NB4 (cell line): ENCODE results near the gene S100A10.

Experiments used
- DNase-seq: peaks from one replicate; pipeline ENCODE4 v3.0.0; 2010; ENCODE audit warnings: low read depth
- H3K4me3 ChIP-seq: one replicate; pipeline ENCODE4 v1.5.1; 2011; ENCODE audit warnings: mild to moderate bottlenecking, low read depth, low read length, moderate library complexity
- MYC ChIP-seq: IDR thresholded peaks from 2 replicates; pipeline ENCODE4 v1.6.1; 2011; ENCODE audit warnings: low read depth, low read length
- POLR2A ChIP-seq: IDR thresholded peaks from 2 replicates; pipeline ENCODE4 v1.6.1; 2011; ENCODE audit warnings: mild to moderate bottlenecking; ENCODE audit not compliant: insufficient read length; ENCODE audit errors: extremely low read depth
- TF ChIP-seq, protein P1 (sequence below): IDR thresholded peaks from 2 replicates; pipeline ENCODE4 v1.6.1; 2011; ENCODE audit warnings: low read depth, low read length
- TF ChIP-seq, protein P2 (sequence below): IDR thresholded peaks from one replicate; pipeline ENCODE4 v1.5.1; 2012; ENCODE audit warnings: low read depth, low read length

S100A10 gene

DNA sequence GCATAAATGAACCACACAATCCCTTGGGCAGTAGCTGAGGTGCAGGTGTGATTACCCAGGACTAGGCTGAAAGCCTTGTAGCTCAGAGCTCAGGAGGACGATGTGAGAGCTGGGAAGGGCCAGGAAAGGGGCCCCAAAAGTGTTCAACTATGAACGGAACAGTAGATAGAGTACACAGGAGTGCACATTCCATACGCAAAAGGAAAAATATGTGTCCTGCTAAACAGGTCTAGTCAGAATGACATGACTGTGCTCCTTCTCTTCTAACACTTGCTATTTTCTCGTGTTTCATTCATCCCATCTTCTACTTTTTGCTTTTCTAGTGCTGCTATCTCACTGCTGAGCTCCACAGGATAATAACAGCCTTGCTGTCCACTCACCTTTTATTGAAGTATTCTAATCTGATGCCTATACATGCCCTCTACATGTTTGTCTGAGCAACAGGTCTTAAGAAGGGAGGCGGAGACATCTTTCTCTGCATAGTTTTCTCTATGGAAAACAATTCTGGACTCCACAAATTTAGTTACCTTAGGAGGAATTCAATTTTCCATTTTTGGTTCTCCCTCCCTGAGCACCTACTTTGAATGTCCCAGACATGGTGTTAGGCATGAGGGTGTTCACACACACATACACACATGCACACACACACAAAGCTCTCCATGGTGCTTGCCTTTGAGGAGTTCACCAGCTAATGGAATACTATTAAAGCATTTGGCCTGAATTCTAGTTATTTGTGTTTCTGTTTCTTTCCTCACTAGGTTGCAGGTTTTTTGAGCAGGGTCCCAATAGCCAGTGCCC, 3.4 kb downstream of the S100A10 start:
- H3K4me3 ChIP-seq = no peak overlapping the region
- no peak for DNase-seq

DNA sequence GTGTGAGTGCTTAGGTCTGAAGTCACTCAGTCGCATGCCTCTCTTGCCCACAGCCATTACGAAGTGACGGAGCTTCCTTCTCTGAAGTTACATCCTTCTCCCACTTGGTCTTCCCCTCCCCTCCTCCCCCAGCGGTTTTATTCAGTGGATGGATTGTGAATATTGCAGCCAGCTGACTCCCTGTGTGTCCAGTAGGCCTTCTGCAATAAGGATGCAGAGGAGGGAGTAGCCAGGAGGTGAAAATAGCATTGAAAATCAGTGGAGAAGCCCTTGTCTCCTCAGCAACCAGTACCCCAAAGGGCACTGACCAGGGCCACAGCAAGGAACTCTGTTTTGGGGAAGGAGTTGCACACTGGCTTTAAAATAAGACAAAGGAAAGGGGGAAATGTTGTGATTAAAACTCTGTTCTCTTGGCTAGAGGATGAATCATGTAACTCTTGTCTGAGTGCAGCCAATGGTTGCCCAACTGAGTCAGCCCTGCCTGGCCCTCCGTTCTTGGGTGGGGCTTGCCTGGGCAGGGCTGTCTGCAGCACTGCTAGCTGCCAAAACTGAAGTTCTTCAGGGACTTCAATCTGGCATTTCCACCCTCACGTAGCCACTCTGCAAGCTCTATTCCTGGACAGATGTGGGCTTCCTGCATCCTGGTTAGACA, 4.3 kb downstream of the S100A10 start:
- TF ChIP-seq, protein P1, sequence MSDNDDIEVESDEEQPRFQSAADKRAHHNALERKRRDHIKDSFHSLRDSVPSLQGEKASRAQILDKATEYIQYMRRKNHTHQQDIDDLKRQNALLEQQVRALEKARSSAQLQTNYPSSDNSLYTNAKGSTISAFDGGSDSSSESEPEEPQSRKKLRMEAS = no peak
- TF ChIP-seq POLR2A (no peak), MYC (no peak)
- TF ChIP-seq, protein P2, sequence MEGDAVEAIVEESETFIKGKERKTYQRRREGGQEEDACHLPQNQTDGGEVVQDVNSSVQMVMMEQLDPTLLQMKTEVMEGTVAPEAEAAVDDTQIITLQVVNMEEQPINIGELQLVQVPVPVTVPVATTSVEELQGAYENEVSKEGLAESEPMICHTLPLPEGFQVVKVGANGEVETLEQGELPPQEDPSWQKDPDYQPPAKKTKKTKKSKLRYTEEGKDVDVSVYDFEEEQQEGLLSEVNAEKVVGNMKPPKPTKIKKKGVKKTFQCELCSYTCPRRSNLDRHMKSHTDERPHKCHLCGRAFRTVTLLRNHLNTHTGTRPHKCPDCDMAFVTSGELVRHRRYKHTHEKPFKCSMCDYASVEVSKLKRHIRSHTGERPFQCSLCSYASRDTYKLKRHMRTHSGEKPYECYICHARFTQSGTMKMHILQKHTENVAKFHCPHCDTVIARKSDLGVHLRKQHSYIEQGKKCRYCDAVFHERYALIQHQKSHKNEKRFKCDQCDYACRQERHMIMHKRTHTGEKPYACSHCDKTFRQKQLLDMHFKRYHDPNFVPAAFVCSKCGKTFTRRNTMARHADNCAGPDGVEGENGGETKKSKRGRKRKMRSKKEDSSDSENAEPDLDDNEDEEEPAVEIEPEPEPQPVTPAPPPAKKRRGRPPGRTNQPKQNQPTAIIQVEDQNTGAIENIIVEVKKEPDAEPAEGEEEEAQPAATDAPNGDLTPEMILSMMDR = no peak
- H3K4me3 ChIP-seq = no peak overlapping the region
- peak; percentile 85 for DNase-seq

More for the DNA sequence above, 3.4 kb downstream of the S100A10 start:
- TF ChIP-seq POLR2A = no peak
- TF ChIP-seq MYC = no peak
- TF ChIP-seq, protein P1 = no peak
- TF ChIP-seq, protein P2 = no peak

DNA sequence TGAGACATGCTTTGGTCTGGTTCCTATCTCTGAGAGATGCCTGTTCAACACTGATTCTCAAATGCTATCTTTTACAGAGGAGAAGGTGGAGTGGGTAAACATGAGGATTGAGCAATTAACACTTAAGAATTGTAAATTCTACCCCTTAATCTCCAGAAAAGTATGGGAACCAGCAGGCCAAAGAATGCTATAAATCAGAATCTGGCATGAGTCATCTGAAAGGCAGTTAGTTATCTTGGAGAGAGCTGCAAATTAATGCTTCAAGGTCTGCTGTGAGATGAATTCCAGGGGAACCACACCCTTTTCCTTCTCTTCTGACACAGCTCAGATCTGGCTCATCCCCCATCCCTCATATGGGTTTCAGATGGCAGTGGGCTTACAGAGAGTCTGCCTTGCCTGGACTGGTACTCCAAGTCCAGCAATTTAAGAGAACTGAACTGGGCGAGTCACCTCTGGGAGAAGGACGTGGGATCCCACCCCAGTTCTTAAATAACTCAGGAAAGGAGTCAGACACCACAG, 5.2 kb downstream of the S100A10 start:
- peak; percentile 16 for DNase-seq

DNA sequence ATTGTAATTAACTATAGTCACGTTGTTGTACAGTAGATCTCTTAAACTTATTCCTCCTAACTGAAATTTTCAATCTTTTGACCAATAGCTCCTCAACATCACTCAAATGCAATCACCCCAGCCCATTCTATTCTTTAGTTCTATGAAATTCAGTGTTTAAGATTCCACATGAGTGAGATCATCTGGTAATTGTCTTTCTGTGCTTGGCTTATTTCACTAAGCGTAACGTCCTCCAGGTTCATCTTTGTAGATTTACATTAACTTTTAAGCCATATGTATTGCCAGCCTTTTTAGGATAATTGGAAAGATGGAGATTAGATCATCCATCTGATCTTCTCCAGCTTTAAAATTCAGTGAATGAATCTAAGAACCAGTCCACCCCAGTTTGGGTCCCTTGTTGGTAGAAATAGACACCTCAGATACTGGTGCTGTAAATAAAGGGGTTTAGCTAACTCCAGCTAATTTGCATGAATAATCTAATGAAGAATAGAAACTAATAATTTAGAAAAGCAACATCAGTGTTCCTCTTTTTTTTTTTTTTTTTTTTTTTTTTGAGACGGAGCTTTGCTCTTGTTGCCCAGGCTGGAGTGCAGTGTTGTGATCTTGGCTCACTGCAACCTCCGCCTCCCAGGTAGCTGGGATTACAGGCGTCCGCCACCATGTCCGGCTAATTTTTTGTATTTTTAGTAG, 7.0 kb downstream of the S100A10 start:
- no peak for TF ChIP-seq POLR2A
- no peak for TF ChIP-seq MYC
- no peak for DNase-seq
- H3K4me3 ChIP-seq = no peak overlapping the region

More for the DNA sequence above, 5.2 kb downstream of the S100A10 start:
- TF ChIP-seq MYC (no peak), POLR2A (no peak)
- TF ChIP-seq, protein P1 = no peak
- TF ChIP-seq, protein P2 = no peak
- H3K4me3 ChIP-seq = no peak overlapping the region

DNA sequence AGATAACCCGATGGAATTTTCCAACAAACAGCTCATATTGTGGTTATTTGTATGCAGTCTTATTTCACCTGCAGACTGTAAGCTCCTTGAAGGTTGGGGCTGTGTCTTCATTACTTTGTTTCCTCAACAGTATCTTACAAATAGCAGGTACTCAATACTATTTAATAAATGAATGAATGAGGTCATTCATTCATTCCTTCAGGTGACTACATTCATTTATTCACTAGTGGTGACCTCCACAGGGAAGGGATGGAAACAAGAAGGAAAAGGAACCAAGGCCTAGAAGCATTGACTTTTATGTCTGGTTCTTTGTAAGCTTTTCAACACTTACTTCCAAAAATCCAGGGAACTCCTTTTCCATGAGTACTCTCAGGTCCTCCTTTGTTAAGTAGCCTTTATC, 7.9 kb downstream of the S100A10 start:
- no peak overlapping the region for H3K4me3 ChIP-seq
- TF ChIP-seq, protein P1 = no peak
- no peak for DNase-seq

DNA sequence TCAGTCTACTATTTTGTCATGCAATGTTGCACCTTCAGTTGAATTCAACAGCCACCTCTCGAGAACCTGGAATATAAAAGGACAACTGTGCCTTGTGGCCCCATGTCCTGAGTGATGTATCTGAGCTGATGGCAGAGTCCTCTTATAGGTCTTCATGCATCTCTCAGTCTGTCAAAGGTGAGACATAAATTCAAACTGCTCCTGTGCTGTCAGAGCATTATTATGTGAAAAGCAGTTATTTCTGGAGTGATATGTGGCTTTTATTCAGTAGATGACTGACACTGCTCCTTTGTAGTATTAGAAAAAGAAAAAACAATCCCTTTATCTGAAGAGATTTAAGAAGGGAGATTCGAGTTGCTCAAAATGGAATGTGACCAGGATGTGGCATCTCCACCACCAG, 8.4 kb downstream of the S100A10 start:
- H3K4me3 ChIP-seq = no peak overlapping the region
- no peak for DNase-seq
- TF ChIP-seq, protein P2 = no peak
- TF ChIP-seq POLR2A = no peak
- no peak for TF ChIP-seq MYC
- TF ChIP-seq, protein P1 = no peak
